Measurements from ENCODE around the gene MYO7B.

The MYO7B gene

GRCh38 chr2:127675331-127676261 is 140.1 kb downstream of the MYO7B start, which contains the start of gene LIMS2:
Gene LIMS2, minus strand, starts transcription at chr2:127675530. Its CDS starts 506 bp downstream, at chr2:127675024.
- TF ChIP-seq, protein P1, sequence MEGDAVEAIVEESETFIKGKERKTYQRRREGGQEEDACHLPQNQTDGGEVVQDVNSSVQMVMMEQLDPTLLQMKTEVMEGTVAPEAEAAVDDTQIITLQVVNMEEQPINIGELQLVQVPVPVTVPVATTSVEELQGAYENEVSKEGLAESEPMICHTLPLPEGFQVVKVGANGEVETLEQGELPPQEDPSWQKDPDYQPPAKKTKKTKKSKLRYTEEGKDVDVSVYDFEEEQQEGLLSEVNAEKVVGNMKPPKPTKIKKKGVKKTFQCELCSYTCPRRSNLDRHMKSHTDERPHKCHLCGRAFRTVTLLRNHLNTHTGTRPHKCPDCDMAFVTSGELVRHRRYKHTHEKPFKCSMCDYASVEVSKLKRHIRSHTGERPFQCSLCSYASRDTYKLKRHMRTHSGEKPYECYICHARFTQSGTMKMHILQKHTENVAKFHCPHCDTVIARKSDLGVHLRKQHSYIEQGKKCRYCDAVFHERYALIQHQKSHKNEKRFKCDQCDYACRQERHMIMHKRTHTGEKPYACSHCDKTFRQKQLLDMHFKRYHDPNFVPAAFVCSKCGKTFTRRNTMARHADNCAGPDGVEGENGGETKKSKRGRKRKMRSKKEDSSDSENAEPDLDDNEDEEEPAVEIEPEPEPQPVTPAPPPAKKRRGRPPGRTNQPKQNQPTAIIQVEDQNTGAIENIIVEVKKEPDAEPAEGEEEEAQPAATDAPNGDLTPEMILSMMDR (IDR thresholded peaks at IDR 0.05; ENCODE audit: poor library complexity, severe bottlenecking), result peak; percentile 29
- Histone ChIP-seq H3K4me1 (ENCODE audit: insufficient read depth, poor library complexity, severe bottlenecking) (no peaks in the 10 kb centered on the region), H3K4me3 (ENCODE audit: severe bottlenecking) (peak within 1 kb of the TSS; percentile 40), H3K9me3 (ENCODE audit: severe bottlenecking) (no peaks in the 10 kb centered on the region), H3K36me3 (ENCODE audit: low read depth) (no peaks in the 10 kb centered on the region), H3K27ac (ENCODE audit: poor library complexity, severe bottlenecking) (no peak within 1 kb of the TSS), H3K27me3 (ENCODE audit: insufficient read depth, poor library complexity, severe bottlenecking) (peaks cover 20% of the 10 kb centered on the region)
- peak; percentile 70 for ATAC-seq (ENCODE audit: low read depth)
- no peak for DNase-seq (ENCODE audit: low spot score)

DNA sequence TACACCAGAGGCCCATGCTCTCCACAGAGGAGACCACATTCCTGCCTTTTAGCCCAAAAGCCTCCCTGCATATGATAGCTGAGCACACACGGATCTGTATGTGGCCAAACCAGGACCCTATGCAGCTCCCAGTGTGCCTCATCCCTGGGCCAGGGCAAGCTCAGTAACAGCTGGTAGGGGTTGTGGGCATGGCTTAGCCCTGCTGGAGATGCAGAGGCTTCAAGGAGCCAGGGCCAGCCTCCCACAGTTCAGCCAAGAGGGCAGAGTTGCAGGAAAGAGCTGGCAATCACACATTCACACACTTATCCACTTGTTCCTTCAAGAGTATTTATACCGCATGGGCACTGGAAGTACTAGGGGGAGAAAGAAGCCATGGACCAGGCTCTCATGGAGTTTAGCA is 141.4 kb downstream of the MYO7B start:
- DNase-seq (ENCODE audit: low spot score) (no peak), ATAC-seq (ENCODE audit: low read depth) (no peak)
- Histone ChIP-seq H3K27ac (ENCODE audit: poor library complexity, severe bottlenecking) (no peak overlapping the region), H3K4me1 (ENCODE audit: insufficient read depth, poor library complexity, severe bottlenecking) (no peaks in the 10 kb centered on the region), H3K27me3 (ENCODE audit: insufficient read depth, poor library complexity, severe bottlenecking) (peaks cover 20% of the 10 kb centered on the region), H3K36me3 (ENCODE audit: low read depth) (no peaks in the 10 kb centered on the region), H3K4me3 (ENCODE audit: severe bottlenecking) (no peak overlapping the region), H3K9me3 (ENCODE audit: severe bottlenecking) (no peaks in the 10 kb centered on the region)
- TF ChIP-seq, protein P1 (IDR thresholded peaks at IDR 0.05; ENCODE audit: poor library complexity, severe bottlenecking), result no peak

DNA sequence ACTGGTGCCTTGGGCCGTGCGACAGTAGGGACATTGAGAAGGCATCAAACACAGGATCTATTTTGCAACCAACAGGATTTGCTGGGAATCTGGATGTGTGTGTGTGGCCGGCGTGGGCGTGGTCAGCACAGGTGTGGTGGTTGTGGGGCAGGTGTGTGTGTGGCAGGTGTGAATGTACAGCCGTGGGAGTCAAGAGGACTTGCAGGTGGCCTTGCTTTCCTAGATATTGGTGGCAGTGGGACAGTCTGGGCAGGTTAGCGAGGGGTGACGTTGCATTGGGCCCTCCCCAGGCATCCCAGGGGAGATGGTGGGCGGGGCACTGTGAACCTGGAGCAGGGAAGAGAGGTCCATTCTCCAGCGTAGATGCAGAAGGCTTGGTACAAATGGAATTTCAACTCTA is 143.0 kb downstream of the MYO7B start:
- Histone ChIP-seq H3K27me3 (ENCODE audit: insufficient read depth, poor library complexity, severe bottlenecking) (peaks cover 20% of the 10 kb centered on the region), H3K4me1 (ENCODE audit: insufficient read depth, poor library complexity, severe bottlenecking) (no peaks in the 10 kb centered on the region), H3K4me3 (ENCODE audit: severe bottlenecking) (no peak overlapping the region), H3K36me3 (ENCODE audit: low read depth) (no peaks in the 10 kb centered on the region), H3K27ac (ENCODE audit: poor library complexity, severe bottlenecking) (no peak overlapping the region), H3K9me3 (ENCODE audit: severe bottlenecking) (no peaks in the 10 kb centered on the region)
- ATAC-seq (ENCODE audit: low read depth) (no peak), DNase-seq (ENCODE audit: low spot score) (no peak)
- TF ChIP-seq, protein P1 (IDR thresholded peaks at IDR 0.05; ENCODE audit: poor library complexity, severe bottlenecking), result no peak

DNA sequence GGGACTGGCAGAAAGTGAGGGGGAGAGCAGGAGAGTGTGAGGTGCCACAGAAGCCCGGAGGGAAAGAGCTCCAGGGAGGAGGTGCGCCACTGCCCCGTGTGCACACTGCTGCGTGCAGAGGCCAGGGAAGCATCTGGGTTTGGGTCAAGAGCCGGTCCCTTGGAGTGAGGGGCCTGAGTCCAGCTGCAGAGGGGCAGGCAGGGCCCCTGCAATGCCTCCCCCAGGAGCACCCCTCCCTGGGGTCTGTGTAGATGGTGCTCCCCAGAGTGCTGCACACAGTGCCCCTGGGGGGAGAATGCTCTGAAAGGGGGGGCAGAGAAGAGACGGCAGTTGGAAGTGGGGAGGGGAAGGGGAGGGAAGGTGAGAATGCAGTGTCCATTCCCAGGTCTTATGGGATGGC is 143.5 kb downstream of the MYO7B start:
- no peak for DNase-seq (ENCODE audit: low spot score)
- peaks cover 20% of the 10 kb centered on the region for H3K27me3 ChIP-seq (ENCODE audit: insufficient read depth, poor library complexity, severe bottlenecking)
- H3K4me1 ChIP-seq (ENCODE audit: insufficient read depth, poor library complexity, severe bottlenecking), result no peaks in the 10 kb centered on the region
- H3K9me3 ChIP-seq (ENCODE audit: severe bottlenecking), result no peaks in the 10 kb centered on the region
- no peak for ATAC-seq (ENCODE audit: low read depth)
- H3K4me3 ChIP-seq (ENCODE audit: severe bottlenecking), result no peak overlapping the region
- no peaks in the 10 kb centered on the region for H3K36me3 ChIP-seq (ENCODE audit: low read depth)
- no peak overlapping the region for H3K27ac ChIP-seq (ENCODE audit: poor library complexity, severe bottlenecking)
- TF ChIP-seq, protein P1 (IDR thresholded peaks at IDR 0.05; ENCODE audit: poor library complexity, severe bottlenecking), result no peak
